Measurements from ENCODE around the gene PDIA5.

DNA sequence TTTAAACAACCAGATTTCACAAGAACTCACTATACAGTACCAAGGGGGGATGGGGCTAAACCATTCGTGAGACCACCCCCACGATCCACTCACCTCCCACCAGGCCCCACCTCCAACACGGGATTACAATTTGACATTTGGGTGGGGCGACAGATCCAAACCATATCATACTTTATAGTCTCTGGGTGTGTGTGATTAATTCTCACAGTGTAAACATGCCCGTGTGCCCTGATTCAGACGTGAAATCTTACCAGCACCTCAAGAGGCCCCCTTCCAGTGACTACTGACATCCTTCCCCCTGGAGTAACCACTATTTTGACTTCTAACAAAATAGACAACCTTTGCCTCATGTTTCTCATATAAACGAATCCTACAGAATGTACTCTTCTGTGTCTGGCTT, 5.0 kb upstream of the PDIA5 start:
- TF ChIP-seq, protein P1, sequence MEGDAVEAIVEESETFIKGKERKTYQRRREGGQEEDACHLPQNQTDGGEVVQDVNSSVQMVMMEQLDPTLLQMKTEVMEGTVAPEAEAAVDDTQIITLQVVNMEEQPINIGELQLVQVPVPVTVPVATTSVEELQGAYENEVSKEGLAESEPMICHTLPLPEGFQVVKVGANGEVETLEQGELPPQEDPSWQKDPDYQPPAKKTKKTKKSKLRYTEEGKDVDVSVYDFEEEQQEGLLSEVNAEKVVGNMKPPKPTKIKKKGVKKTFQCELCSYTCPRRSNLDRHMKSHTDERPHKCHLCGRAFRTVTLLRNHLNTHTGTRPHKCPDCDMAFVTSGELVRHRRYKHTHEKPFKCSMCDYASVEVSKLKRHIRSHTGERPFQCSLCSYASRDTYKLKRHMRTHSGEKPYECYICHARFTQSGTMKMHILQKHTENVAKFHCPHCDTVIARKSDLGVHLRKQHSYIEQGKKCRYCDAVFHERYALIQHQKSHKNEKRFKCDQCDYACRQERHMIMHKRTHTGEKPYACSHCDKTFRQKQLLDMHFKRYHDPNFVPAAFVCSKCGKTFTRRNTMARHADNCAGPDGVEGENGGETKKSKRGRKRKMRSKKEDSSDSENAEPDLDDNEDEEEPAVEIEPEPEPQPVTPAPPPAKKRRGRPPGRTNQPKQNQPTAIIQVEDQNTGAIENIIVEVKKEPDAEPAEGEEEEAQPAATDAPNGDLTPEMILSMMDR (IDR thresholded peaks at IDR 0.05 in 2 of 3, conservative IDR thresholded peaks at IDR 0.05 in 1 of 3; ENCODE audit: borderline replicate concordance in 1 of 3, insufficient read depth in 1 of 3, low read depth in 2 of 3, low read length in 2 of 3): no peak
- TF ChIP-seq, protein P2, sequence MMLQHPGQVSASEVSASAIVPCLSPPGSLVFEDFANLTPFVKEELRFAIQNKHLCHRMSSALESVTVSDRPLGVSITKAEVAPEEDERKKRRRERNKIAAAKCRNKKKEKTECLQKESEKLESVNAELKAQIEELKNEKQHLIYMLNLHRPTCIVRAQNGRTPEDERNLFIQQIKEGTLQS (IDR thresholded peaks at IDR 0.05): no peak
- TF ChIP-seq POLR2A (IDR thresholded peaks at IDR 0.05; ENCODE audit: borderline replicate concordance, extremely low read depth, insufficient read depth, insufficient read length) (no peak), EZH2phosphoT487 (IDR thresholded peaks at IDR 0.05; ENCODE audit: borderline replicate concordance) (no peak), POLR2AphosphoS5 (IDR thresholded peaks at IDR 0.05; ENCODE audit: low read depth, low read length) (no peak), ZNF274 (IDR thresholded peaks at IDR 0.05; ENCODE audit: low read depth, low read length) (no peak), RAD21 (IDR thresholded peaks at IDR 0.05; ENCODE audit: low read depth) (no peak), ELF1 (IDR thresholded peaks at IDR 0.05; ENCODE audit: borderline replicate concordance, low read depth) (no peak), CBX3 (IDR thresholded peaks at IDR 0.05; ENCODE audit: low read depth) (no peak), EZH2 (IDR thresholded peaks at IDR 0.05) (no peak), CEBPB (IDR thresholded peaks at IDR 0.05; ENCODE audit: low read depth) (no peak), SP1 (IDR thresholded peaks at IDR 0.05; ENCODE audit: low read depth) (no peak), TCF7L2 (IDR thresholded peaks at IDR 0.05; ENCODE audit: borderline replicate concordance, extremely low read depth, insufficient read depth, insufficient read length) (no peak)
- TF ChIP-seq, protein P3, sequence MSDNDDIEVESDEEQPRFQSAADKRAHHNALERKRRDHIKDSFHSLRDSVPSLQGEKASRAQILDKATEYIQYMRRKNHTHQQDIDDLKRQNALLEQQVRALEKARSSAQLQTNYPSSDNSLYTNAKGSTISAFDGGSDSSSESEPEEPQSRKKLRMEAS (IDR thresholded peaks at IDR 0.05): no peak

Measured in HCT116 (cell line).